H9 (cell line): Measurements from ENCODE around the gene CERS6. TPM values are rescaled to one million over a fixed set of nuclear protein-coding genes. Genes with fewer than 3 reads are reported as not detected.

Source experiments
- DNase-seq: peaks from one replicate; pipeline ENCODE4 v3.0.0-alpha.2; 2017
- H2AFZ ChIP-seq: one replicate; pipeline ENCODE4 v1.6.1; 2013; ENCODE audit warnings: mild to moderate bottlenecking, low read length, control low read depth, moderate library complexity
- H2AK5ac ChIP-seq: 2 replicates; pipeline ENCODE4 v1.6.1; 2013; ENCODE audit warnings: low read length, control low read depth, mixed read lengths; ENCODE audit not compliant: insufficient read length
- H2BK120ac ChIP-seq: one replicate; pipeline ENCODE4 v1.6.1; 2013; ENCODE audit warnings: low read depth, mild to moderate bottlenecking, low read length, control low read depth, inconsistent platforms; ENCODE audit not compliant: poor library complexity, severe bottlenecking
- H2BK12ac ChIP-seq: 2 replicates; pipeline ENCODE4 v1.6.1; 2013; ENCODE audit warnings: low read length, control low read depth, mixed read lengths, low read depth; ENCODE audit not compliant: insufficient read length
- H2BK15ac ChIP-seq: 2 replicates; pipeline ENCODE4 v1.6.1; 2013; ENCODE audit warnings: low read depth, low read length, control low read depth
- H2BK20ac ChIP-seq: one replicate; pipeline ENCODE4 v1.6.1; 2013; ENCODE audit warnings: low read depth, mild to moderate bottlenecking, low read length, control low read depth, inconsistent platforms; ENCODE audit not compliant: poor library complexity, severe bottlenecking
- H2BK5ac ChIP-seq: 2 replicates; pipeline ENCODE4 v1.6.1; 2013; ENCODE audit warnings: low read length, control low read depth, mixed read lengths; ENCODE audit not compliant: insufficient read length
- H3K14ac ChIP-seq: 2 replicates; pipeline ENCODE4 v1.6.1; 2013; ENCODE audit warnings: low read length, control low read depth; ENCODE audit not compliant: insufficient read depth
- H3K18ac ChIP-seq: 2 replicates; pipeline ENCODE4 v1.6.1; 2013; ENCODE audit warnings: low read depth, mild to moderate bottlenecking, mixed read lengths, low read length, control low read depth; ENCODE audit not compliant: insufficient read length
- H3K23ac ChIP-seq: 2 replicates; pipeline ENCODE4 v1.6.1; 2013; ENCODE audit warnings: low read length, control low read depth, mixed read lengths, low read depth; ENCODE audit not compliant: insufficient read length
- H3K23me2 ChIP-seq: 2 replicates; pipeline ENCODE4 v1.6.1; 2013; ENCODE audit warnings: low read depth, mild to moderate bottlenecking, mixed read lengths, low read length, control low read depth; ENCODE audit not compliant: insufficient read length, poor library complexity, severe bottlenecking
- H3K27ac ChIP-seq: 2 replicates; pipeline ENCODE4 v1.5.1; 2013; ENCODE audit warnings: low read length, control low read depth, mixed read lengths, low read depth; ENCODE audit not compliant: insufficient read length
- H3K27me3 ChIP-seq: 2 replicates; pipeline ENCODE4 v1.6.1; 2013; ENCODE audit warnings: low read length, control low read depth, inconsistent platforms; ENCODE audit not compliant: insufficient read depth
- H3K4ac ChIP-seq: 2 replicates; pipeline ENCODE4 v1.6.1; 2013; ENCODE audit warnings: low read depth, mild to moderate bottlenecking, control low read depth, inconsistent platforms, low read length, moderate library complexity
- H3K4me1 ChIP-seq: 2 replicates; pipeline ENCODE4 v1.6.1; 2013; ENCODE audit warnings: low read length, control low read depth, inconsistent platforms; ENCODE audit not compliant: insufficient read depth
- H3K4me2 ChIP-seq: 2 replicates; pipeline ENCODE4 v1.6.1; 2013; ENCODE audit warnings: low read length, control low read depth, mixed read lengths; ENCODE audit not compliant: insufficient read length, insufficient read depth
- H3K56ac ChIP-seq: 2 replicates; pipeline ENCODE4 v1.6.1; 2013; ENCODE audit warnings: low read depth, mild to moderate bottlenecking, mixed read lengths, low read length, control low read depth; ENCODE audit not compliant: insufficient read length
- H3K79me1 ChIP-seq: 2 replicates; pipeline ENCODE4 v1.6.1; 2013; ENCODE audit warnings: low read depth, mild to moderate bottlenecking, moderate library complexity, low read length, control low read depth, inconsistent platforms; ENCODE audit not compliant: insufficient read depth, poor library complexity, severe bottlenecking
- H3K79me2 ChIP-seq: 2 replicates; pipeline ENCODE4 v1.6.1; 2013; ENCODE audit warnings: low read length, control low read depth, inconsistent platforms; ENCODE audit not compliant: insufficient read depth
- H3K9ac ChIP-seq: 2 replicates; pipeline ENCODE4 v1.6.1; 2013; ENCODE audit warnings: low read length, control low read depth, mixed read lengths; ENCODE audit not compliant: insufficient read length; ENCODE audit errors: extremely low read depth
- H3K9me3 ChIP-seq: one replicate; pipeline ENCODE4 v1.6.1; 2013; ENCODE audit warnings: low read depth, low read length, inconsistent platforms; ENCODE audit not compliant: control insufficient read depth
- H3T11ph ChIP-seq: one replicate; pipeline ENCODE4 v1.6.1; 2013; ENCODE audit warnings: mild to moderate bottlenecking, low read length, control low read depth, inconsistent platforms
- H4K20me1 ChIP-seq: one replicate; pipeline ENCODE4 v1.6.1; 2013; ENCODE audit not compliant: control insufficient read depth, insufficient read length, insufficient read depth
- H4K5ac ChIP-seq: 2 replicates; pipeline ENCODE4 v1.6.1; 2013; ENCODE audit warnings: low read depth, mild to moderate bottlenecking, mixed read lengths, low read length, control low read depth; ENCODE audit not compliant: insufficient read length
- H4K8ac ChIP-seq: replicated peaks from 2 replicates; pipeline ENCODE4 v1.6.1; 2013; ENCODE audit warnings: low read length, control low read depth, mixed read lengths, low read depth; ENCODE audit not compliant: insufficient read length
- H4K91ac ChIP-seq: 2 replicates; pipeline ENCODE4 v1.6.1; 2013; ENCODE audit warnings: low read depth, mild to moderate bottlenecking, moderate library complexity, mixed read lengths, low read length, control low read depth; ENCODE audit not compliant: insufficient read length
- H3K27ac Mint-ChIP-seq, 3 experiments: 2 replicates in 2 of 3; 3 replicates in 1 of 3; pipeline ENCODE4 v1.8.0; 2020 to 2021; ENCODE audit warnings: mixed read lengths in 3 of 3, mild to moderate bottlenecking in 1 of 3, moderate library complexity in 1 of 3
- H3K27me3 Mint-ChIP-seq: 2 replicates; pipeline ENCODE4 v1.8.0; 2021; ENCODE audit warnings: low read depth, mild to moderate bottlenecking, moderate library complexity, mixed read lengths
- H3K36me3 Mint-ChIP-seq, 3 experiments: 2 replicates in 2 of 3; 3 replicates in 1 of 3; pipeline ENCODE4 v1.8.0; 2020 to 2021; ENCODE audit warnings: low read depth in 3 of 3, mixed read lengths in 3 of 3; ENCODE audit not compliant: insufficient read depth in 1 of 3
- H3K4me1 Mint-ChIP-seq, 2 experiments: 2 replicates each; pipeline ENCODE4 v1.8.0; 2020; ENCODE audit warnings: mixed read lengths in 2 of 2
- H3K4me3 Mint-ChIP-seq, 2 experiments: 2 replicates in 1 of 2; 3 replicates in 1 of 2; pipeline ENCODE4 v1.8.0; 2020 to 2021; ENCODE audit warnings: mild to moderate bottlenecking in 2 of 2, mixed read lengths in 2 of 2, moderate library complexity in 1 of 2
- H3K9me3 Mint-ChIP-seq, 2 experiments: 2 replicates in 1 of 2; 3 replicates in 1 of 2; pipeline ENCODE4 v1.8.0; 2020; ENCODE audit warnings: mild to moderate bottlenecking in 2 of 2, mixed read lengths in 2 of 2, moderate library complexity in 1 of 2
- CTCF ChIP-seq: fragments of 200-600 bp; sonication (generic); conservative IDR thresholded peaks from 3 replicates; pipeline ENCODE4 v1.8.0; 2021; ENCODE audit warnings: antibody characterized with exemption, mild to moderate bottlenecking
- WGBS: extraction: QIAGEN DNeasy Blood & Tissue Kit; methylation state at CpG from one replicate; pipeline ENCODE4 v1.1.7; 2013; ENCODE audit warnings: missing lambda C conversion rate, low lambda C conversion rate, mixed read lengths; ENCODE audit not compliant: insufficient read length; ENCODE audit errors: extremely low coverage; 5-methylcytosine and 5-hydroxymethylcytosine counted together
- total RNA-seq: library from RNA; stranded (reverse); gene quantifications from 2 replicates; pipeline ENCODE4 v1.2.1, GENCODE V29; 2021

The CERS6 gene
- total RNA-seq, 1 experiment from 2014 or later = 17.7 TPM

GRCh38 chr2:168571061-168571460 is 115.0 kb downstream of the CERS6 start:
- H3K14ac ChIP-seq = no peak overlapping the region
- Mint-ChIP-seq H3K27me3 (no peaks in the 10 kb centered on the region), H3K4me3 (no peak overlapping the region), H3K9me3 (no peaks in the 10 kb centered on the region), H3K4me1 (peaks cover 11 to 14% of the 10 kb centered on the region in 2 experiments), H3K36me3 (peaks cover 0 to 2% (median 0%) of the 10 kb centered on the region in 3 experiments; a peak in 1 of 7 replicates), H3K27ac (no peak overlapping the region)
- H3K18ac ChIP-seq = no peak overlapping the region
- no peak for DNase-seq
- H2AFZ ChIP-seq = no peak overlapping the region
- H3K9me3 ChIP-seq = no peaks in the 10 kb centered on the region
- H3K27me3 ChIP-seq = no peaks in the 10 kb centered on the region
- no peak for TF ChIP-seq CTCF
- H2BK20ac ChIP-seq = no peak overlapping the region
- H2BK15ac ChIP-seq = no peak overlapping the region
- no peaks in the 10 kb centered on the region for H3K23me2 ChIP-seq
- no peak overlapping the region for H2BK5ac ChIP-seq
- no peak overlapping the region for H3K4me2 ChIP-seq
- no peak overlapping the region for H3K27ac ChIP-seq
- H3K79me2 ChIP-seq = peaks cover 2% of the 10 kb centered on the region; the same call in 1 of the 2 replicates
- H2AK5ac ChIP-seq = no peak overlapping the region
- H3T11ph ChIP-seq = no peak overlapping the region
- no peak overlapping the region for H4K8ac ChIP-seq
- H3K4ac ChIP-seq = no peak overlapping the region
- no peaks in the 10 kb centered on the region; the same call in 1 of the 2 replicates for H3K4me1 ChIP-seq
- no peaks in the 10 kb centered on the region for H4K20me1 ChIP-seq
- H3K23ac ChIP-seq = no peak overlapping the region
- no CpG with 5 or more reads among the region's 5 CpGs for WGBS
- no peak overlapping the region for H2BK12ac ChIP-seq
- H3K9ac ChIP-seq = no peak overlapping the region
- no peak overlapping the region for H2BK120ac ChIP-seq
- peaks cover 5% of the 10 kb centered on the region for H3K79me1 ChIP-seq
- H4K5ac ChIP-seq = no peak overlapping the region
- H4K91ac ChIP-seq = no peak overlapping the region
- no peak overlapping the region for H3K56ac ChIP-seq
